CMK (cell line): ENCODE results near the gene ARFGAP3.
A peak's percentile ranks its signal among the peaks of the same experiment; 100 is the strongest.

Source experiments
- DNase-seq: peaks from one replicate; pipeline ENCODE4 v3.0.0-alpha.2; 2010; ENCODE audit warnings: low read depth

The ARFGAP3 gene, protein sequence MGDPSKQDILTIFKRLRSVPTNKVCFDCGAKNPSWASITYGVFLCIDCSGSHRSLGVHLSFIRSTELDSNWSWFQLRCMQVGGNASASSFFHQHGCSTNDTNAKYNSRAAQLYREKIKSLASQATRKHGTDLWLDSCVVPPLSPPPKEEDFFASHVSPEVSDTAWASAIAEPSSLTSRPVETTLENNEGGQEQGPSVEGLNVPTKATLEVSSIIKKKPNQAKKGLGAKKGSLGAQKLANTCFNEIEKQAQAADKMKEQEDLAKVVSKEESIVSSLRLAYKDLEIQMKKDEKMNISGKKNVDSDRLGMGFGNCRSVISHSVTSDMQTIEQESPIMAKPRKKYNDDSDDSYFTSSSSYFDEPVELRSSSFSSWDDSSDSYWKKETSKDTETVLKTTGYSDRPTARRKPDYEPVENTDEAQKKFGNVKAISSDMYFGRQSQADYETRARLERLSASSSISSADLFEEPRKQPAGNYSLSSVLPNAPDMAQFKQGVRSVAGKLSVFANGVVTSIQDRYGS

DNA sequence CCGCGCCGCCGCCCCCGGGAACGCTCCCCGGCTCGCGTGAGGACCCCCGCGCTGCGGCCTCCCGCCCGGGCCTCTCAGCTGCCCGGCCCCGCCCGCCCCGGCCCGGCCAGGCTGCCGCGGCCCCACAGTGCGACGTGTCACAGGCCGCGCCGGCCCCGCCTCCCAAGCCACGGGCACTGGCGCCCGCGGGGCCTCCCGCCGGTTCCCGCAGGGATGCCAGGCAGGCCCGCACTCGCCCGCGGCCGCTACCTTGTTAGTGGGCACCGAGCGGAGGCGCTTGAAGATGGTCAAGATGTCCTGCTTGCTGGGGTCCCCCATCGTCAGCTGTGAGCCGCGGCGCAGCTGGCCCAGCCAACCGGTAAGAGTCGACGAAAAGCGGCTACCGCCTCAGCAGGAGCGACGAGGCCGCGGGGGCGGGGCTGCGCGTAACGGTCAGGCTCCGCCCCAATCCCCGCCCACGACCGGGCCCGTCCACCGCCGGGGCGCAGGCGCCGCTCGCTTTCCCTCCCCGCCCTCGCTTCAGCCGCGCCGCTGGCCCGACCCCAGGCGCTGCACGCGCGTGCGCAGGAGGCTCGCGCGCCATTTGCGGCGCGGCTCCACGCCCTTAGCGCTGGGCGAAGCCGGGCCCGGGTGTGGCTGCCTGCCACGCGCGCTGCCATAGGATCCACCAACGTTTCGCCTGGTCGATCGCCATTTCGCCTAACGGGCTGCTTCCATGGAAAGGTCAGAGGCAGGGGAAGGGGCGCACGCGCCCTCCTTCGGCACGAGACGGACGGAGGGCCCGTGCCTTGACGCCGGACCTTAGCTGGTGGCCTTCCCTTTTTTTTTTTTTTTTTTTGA is at the start of gene ARFGAP3:
Gene ARFGAP3, minus strand, starts transcription at position 409 of the 840 bp plus-strand sequence. Its CDS starts 91 bp downstream, at position 318.
- peak; percentile 80 for DNase-seq

DNA sequence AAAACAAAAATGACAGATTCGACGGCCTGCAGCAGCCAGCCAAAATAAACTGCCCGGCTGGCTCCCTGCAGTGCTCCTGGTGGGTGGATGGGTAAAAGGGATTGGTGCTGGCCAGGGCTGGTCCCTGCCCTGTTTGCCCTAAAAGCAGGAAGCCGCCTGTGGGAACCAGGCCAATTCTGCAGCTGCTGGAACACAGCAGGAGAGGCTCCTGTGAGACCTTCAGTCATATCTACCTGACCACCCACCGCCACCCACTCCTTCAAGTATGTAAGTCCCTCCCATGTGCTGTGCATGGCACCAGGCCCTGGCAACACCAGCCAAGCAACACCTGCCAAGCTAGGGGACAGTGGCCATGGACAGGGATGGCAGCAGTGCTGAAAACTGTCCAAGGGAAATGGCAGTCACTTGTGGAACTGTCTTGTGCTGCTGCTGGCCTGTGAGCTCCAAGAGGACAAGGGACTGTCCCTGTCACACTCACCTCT is 48.7 kb upstream of the ARFGAP3 start:
- DNase-seq: no peak

DNA sequence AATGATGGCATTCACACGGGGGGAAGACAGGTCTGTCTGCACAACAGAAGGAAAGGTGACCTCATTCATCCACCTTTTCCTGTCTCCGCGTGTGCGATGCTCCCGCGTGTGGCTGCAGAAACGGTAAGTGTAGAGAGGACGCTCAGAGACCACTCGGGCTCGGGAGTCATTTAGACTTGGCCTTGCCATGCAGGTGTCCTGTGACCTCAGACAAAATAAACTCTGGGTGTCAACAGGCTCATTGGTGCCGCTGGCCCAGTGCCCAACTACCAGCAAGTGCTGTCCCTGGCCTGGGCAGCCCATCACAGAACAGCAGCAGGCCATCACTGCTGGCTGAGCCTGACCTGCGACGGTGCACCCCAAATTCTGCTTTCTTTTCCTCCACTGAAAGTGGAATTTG is 48.1 kb upstream of the ARFGAP3 start:
- no peak for DNase-seq

DNA sequence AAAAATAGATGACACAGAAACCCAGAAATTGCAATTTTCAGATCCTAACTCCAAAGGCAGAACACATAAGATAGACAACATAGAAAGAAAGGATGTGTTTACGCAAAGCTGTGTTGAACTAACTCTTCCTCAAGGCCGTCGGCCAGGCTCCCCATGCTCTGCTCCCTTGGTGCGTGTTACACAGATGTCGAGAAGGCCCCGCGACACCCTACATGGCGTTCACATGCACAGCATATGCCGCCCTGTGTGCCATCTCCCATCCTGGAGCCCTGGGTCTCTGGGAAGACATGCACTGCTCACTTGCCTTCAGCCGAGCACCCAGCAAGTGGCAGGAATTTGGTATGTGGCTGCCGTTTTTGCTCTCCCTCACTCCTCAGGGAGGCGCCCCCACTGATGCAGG is 47.0 kb upstream of the ARFGAP3 start:
- DNase-seq: no peak

DNA sequence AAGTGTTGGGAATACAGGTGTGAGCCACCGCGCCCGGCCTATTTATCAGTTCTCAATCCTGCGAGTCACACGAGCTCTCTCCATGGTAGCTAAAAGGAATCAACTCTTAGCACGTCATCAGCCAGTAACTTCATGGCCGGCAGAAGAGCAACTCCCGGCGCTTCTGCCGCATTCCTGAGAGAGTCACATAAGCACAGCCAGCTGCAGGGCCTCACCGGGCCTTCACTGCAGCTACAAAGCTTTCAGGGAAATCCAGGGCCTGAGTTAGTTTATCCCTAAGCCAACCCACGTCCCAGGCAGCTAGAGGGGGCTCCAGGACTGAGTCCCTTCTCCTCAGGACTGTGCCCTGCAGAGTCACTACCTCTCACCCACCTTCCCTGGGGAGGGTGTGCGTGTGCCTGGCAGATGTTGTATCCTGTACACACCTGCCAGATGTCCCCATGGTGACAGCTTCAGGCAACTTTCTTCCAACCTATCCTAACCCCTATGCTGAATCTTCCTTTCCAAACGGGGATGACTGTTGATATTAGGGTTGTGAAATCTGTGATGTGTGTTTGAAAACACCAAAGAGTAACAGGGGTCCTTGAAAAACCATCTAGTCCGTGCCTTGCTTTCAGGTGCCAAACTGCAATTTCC is 45.9 kb upstream of the ARFGAP3 start:
- DNase-seq: no peak

DNA sequence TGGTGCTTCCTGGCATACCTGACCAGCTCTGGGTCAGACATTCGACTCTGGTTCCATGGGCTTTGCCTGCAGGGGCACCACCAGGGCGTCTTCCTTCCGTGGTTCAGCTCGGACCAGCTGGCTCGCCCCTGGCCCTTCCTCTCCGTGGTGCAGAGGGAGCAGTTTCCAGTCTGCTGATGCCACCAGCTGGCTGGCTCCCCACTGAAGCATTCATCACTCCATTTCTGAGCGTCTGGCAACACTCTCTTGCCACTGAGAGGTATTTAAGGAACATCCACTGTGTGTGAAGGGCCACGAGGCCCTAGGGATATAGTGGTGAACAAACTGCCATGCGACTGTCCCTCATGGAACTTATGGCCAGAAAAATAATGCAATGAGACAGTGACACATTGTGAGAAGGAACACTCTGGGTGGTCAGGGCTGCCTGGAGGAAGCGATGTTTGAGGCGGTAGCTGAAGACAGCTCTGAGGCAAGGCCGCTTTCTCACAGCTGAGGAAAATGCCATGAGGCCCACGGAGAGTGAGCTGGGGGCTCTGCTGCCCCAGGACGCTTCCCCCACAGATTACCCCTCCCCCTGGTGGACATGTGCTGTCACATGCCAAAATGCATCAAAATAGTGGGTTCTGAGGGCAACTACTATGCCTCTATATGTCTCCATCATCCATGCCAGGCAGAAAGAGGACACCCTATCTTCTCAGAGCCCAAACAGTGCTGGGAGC is 44.9 kb upstream of the ARFGAP3 start:
- no peak for DNase-seq

DNA sequence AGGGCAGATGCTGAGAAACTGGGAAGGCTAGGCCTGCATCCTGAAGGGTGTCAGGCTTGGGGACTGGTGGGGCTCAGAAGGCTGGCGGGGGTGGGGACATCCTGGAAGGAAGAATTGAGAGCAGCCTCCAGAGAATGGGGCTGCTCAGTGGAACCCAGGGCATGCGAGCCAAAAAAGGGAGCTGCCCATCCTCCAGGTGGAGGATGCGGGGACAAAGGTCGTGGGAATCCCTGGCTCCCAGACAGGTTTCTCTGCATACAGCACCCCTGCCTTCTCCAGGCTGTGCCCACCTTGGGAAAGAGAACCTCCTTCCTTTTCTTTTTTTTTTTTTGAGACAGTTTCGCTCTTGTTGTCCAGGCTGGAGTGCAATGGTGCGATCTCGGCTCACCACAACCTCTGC is 40.9 kb upstream of the ARFGAP3 start:
- DNase-seq: no peak

DNA sequence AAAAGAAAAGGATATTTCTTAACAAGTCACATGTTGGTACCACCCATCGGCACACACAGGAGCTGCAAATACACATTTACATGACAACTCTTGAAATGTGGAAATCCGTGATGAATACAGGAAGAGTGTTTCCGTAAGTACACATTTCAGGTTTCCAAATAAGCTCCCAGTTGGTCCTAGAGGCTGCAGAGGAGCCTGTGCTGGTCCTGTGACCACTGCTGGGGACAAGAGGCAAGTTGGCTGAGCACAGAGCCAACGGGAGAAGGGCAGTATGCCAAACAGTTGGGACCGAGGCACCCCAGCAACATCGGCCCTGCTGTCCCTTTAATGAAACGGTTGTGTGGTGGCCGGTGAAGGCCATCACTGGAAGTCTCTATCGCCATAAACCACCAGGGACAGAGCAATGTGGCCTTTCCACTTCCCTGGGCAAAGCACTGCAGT is 38.5 kb upstream of the ARFGAP3 start:
- no peak for DNase-seq

DNA sequence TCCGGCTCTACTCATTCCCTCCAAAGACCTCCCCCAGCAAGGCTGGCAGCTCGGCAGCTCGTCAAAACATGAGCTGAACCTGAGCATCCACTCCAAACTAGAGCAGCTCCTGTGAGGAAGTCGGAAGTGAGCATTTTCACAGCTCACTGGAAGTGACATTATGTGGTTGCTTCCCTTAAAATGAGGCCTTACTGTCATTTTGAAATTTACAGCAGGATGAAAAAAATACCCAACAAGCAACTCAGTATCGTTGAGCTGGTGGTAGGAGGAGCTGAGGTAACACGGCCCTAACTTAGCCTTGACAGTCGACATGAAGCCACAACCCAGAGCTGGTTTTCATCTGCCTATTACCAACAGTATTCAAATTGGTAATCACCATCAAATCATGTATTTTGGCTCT is 38.0 kb upstream of the ARFGAP3 start:
- no peak for DNase-seq

DNA sequence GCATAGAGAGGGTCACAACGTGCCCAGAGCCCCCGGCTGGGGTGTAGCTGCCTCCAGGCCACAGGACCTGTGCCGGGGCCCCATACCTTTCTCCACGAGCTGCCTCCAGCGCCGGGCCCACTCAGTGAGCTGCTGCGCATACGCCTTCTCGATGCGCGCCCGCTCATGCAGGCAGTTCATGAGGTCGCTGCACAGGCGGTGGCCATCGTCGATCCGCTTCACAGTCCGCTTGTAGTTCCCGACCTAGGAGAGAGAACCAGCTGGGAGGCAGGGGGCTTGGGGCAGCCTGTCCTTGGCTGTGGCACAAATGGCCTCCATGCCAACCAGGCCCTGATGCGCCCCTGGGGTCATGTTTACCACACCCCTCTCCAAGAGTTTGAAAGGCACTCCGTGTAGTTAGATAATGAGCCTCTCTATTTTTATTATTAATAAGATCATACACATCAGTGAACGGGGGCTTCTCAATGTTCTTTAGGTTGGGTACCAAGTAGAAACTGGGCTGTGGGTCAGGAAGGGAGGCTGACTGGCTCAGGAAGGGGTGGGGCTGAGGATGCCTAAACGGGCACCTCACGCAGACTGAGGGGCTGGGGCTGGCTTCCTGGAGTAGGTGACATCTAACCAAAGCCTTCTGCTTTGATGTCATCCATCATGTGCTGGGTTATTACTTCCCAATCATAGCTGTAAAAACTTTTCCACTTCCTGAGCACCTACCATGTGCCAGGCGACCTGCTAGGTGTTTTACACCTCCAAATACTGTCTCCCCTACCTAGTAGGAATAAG is 36.5 kb upstream of the ARFGAP3 start:
- no peak for DNase-seq

DNA sequence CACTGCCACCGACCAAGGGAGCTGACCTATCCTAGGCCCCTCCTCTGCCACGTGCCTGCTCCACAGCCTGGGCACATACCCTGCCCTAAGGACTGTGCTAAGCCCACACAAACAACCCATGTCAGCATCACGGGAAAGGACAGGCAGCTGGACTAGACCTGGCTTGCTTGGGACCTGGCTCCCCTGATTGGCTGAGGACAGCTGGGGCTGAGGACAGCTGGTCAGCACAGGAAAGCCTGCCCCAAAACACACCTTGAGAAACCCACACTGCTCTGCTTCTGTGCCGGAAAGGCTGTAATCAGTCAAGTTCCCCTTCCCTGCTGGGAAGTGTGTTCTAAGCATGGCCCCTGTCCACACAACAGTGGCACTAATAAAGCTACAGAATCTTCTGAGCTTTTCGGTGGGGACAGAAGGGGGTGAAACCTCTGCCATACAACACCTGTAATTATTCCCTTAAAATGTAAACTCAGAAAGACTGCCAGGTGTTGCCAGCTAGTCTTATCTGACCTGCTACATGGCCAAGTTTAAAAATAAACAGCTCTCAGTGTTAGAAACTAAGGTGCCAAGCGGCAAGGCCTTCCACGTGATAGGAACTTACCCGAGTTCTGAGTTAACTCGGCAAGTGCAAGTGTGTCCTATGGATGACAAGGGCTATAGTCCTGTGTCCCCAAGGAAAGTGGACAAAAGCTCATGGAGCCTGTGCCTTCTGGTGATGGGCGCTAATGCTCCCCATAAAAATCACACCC is 35.7 kb upstream of the ARFGAP3 start:
- no peak for DNase-seq

DNA sequence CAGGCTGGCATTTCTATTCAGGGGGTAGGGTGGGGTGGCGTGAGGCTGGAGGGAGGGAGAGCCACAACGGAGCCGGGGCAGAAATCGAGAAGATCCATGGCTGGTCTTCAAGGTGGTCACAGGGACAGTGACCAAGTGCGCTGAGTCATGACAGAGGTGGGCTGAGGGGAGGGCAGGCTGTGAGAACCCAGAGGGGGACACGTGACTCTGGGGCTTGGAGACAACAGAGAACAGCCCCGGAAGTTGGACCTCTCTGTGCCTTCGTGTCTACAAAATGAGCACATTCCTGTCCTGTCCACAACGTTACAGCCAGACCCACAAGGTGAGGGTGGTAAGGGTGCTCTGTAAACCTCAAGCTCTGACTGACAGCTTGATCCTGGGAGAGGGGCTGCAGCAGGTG is 35.1 kb upstream of the ARFGAP3 start:
- no peak for DNase-seq

DNA sequence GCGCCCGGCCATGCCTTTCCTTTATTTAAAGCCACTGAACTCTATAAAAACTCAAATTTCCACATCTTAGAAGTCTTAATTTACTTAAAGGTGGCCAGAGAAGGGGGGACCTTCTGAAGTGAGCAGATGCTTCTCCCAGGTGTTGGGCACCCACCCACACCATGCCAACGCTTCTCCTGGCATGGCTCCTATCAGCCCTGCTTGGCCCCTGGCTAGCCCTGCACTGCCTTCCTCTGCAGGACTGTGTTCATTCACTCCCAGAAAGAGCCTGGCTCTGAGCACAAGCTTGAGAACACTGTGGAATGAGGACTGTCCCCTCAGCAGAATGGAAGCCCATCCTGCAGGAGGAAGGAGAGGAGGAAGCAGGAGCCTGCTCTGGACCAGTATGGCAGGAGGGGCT is 34.6 kb upstream of the ARFGAP3 start:
- no peak for DNase-seq

DNA sequence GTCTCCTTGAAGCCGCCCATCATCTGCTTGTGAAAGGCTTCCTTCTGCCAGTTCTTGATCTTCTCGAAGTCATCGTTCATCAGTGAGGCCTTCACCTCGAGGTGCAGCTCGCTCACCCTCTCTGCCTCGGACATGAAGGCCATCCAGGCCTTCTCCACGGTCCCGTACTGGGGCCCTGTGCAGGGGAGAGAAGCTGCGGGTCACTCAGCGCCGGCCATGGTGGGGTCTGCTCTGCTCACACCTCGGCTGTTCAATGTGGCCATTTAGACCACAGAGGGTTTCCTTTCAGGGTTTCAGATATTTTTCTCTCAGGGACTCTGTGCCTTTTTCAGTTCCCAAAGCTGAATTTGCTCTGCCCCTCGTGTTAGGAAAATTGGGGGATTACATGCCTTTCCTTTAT is 33.9 kb upstream of the ARFGAP3 start:
- no peak for DNase-seq

DNA sequence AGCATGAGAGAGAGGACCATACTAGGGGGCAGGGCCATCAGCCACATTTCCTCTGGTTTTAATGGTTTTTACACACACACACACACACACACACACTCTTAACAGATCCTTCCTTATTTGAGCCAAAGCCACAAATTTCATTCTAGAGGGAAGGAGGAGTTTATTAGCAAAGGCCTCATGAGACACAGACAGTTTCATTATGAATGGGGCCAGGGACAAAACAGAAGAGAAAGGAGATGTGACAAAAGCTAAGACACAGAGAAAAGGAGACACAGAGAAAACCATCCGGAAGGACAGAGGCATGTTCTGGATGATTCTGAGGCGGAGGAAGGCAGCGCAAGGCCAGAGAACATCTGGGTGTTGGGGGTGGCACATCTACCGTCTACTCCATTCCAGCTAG is 32.2 kb upstream of the ARFGAP3 start:
- peak; percentile 49 for DNase-seq

DNA sequence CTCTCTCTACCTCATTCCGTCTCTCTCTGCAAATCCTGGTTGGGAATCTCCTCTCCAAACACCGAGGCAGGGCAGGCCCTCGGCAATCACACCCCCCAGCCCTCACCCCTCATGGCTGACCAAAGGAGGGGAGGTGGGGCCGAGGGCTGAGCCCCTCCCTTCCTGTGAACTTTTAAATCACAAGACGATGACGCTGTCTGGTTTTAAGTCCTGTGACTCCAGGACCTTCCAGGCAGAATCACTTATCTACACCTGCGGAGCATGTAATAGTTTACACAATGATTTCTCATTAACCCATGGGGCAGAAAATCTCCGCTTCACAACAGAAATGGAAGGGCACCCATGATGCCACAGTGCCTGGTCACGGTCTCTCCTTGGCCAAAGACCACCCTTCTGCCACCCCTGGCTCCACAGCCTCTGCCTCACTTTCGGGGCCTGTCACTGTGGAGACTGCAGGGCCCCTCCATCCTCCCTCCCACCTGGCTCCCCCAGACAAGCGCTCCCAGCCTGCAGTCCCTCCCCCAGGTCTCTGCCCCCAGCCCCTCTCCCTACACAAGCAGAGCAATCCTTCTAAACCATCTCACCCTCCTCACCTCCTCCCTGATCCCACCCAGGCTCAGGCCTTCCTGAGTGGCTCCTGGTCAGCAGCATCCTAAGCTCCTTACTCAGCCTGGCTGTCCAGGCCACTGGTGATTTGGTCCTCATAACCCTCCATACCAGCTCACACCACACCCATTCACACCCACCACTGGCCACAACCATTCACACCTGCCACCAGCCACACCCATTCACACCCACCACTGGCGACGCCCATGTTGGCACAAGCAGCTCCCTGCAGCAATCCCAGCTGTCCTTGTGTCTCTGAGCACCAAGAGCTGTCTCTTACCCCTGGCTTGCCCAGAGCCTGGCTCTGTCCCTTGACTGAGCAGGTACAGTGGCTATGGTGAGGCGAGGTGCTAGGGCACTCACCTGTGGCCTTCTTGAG is 30.7 kb upstream of the ARFGAP3 start:
- DNase-seq: no peak

DNA sequence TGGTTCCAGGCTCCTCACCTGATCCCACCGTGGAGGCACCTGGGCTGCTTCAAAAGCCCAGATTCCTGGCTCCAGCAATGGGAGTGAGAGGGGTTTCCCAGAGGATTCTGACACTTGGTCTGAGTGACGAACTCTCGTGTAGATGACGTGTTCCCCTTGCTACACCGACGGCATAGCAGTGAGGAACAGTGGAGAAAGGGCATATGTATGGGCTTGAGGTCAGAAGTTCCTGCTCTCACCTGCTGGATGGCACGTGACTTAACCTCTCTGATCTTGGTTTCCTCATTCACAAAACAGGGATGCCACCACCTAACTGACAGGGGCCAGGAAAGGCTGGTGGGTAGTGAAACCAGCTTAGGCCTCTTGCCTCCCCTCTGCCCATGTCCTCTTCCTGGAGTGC is 30.0 kb upstream of the ARFGAP3 start:
- no peak for DNase-seq

DNA sequence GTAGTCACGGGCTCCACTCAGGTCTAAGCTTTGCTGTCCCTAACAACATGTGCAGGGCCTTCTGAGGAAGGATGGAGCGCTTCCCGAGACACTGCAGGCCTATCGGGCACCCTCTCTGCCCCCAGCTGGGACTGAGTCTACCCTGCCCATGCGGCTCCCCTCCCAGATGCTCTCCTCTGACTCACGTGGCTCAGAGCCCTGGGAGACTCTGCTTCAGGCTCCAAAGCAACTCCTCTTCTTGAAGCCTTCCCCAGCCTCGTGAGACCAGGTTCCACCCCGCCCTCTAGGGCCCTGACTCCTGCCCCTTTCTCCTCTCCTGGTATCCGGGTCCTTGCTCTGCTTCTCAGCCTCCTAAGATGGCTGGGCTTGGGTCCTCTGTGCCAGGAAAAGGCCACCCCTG is 28.4 kb upstream of the ARFGAP3 start:
- DNase-seq: no peak
